NCI-H146 treated with DMSO at 0.1 percent for 48 hours (cell line): ENCODE data around the gene POLG2.
"Not testable (repeated sequence)": the region's sequence is repeated elsewhere in the genome, so short reads cannot be mapped to it uniquely, and the experiment has no call there.

Experiments
- DNase-seq: peaks from one replicate; lab custom pipeline; 2025; ENCODE audit not compliant: unreplicated experiment; lab: John Stamatoyannopoulos, UW

POLG2 gene

DNA sequence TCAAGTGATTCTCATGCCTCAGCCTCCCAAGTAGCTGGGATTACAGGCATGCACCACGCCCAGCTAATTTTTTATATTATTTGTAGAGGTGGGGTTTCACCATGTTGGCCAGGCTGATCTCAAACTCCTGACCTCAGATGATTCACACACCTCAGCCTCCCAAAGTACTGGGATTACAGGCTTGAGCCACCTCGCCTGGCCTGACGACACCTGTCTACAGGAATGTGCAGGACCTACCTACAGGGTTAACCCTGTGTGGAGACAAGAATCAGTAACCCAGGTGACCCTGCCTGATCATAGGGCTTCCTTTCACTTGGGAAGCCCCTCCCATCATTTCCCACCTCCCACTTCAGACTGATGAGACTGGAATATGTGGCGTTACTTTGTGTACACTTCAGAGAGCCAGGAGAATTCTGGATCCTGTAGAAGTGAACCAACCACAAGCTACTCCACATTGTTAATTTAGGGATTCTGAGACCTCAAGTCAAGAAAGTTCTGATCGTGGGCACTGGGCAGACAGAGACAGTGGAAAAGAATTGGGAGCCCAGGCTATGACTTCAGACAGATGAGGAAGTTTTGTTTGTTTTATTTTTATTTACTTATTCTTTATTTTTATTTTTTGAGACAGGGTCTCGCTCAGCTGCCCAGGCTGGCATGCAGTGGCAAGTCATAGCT is 53.6 kb downstream of the POLG2 start:
- DNase-seq, result no peak

DNA sequence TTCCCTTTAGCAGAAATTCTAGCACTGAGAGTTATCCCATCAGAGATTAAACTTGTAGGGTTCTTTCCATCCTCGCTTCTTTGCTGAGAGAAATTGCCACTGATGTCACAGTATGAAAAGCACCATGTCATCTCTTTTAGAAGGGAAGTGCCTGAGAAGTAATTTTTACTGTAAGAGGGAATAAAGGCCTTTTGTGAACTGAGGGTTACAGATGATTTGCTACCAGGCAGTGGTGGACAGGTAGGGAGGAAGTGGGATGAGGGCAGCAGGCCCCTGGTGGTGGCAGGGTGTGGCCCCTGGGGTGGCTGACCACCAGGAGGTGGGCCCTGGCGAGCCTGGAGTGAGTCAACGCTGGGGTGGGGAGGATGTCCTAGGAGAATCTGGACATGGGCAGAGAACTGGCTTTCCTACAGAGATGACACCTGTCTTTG is 54.3 kb downstream of the POLG2 start:
- DNase-seq, result no peak

DNA sequence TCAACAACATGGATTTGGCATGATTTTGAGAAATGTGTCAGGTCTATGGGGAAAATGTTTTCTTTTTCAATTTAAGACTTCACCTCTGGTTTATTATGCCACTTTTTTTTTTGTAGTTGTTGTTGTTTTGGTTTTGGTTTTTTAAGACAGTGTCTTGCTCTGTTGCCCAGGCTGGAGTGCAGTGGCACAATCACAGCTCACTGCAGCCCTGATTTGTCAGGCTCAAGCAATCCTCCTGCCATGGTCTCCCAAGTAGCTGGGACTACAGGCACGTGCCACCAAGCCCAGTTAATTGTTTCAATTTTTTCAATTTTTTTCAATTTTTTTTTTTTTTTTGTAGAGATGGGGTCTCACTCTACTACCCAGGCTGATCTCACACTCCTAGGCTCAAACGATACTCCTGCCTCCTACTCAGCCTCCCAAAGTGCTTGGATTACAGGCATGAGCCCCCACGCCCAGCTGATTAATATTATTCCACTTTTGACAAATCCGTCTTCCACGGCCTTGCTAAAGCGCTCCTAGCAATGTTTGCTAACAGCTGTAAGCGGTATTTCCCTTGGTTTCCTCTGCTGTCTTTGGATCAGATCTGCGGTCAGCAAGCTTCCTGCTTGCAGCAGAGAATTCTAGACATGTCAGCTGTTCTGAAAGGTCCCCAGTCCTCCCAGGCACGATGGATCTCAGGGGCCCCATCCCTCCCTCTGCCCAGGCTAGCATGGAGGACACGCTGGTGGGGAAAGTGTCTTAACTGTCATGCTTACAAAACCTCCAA is 54.9 kb downstream of the POLG2 start:
- no peak for DNase-seq

DNA sequence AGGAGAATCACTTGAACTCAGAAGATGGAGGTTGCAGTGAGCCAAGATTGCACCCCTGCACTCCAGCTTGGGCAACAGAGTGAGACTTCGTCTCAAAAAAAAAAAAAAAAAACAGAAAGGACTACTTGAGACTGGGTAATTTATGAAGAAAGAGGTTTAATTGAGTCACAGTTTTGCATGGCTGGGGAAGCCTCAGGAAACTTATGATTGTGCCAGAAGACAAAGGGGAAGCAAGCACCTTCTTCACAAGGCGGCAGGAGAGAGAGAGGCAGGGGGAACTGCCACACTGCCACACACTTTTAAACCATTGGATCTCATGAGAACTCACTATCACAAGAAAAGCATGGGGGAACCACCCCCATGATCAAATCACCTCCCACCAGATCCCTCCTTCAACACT is 56.9 kb downstream of the POLG2 start:
- DNase-seq, result no peak

DNA sequence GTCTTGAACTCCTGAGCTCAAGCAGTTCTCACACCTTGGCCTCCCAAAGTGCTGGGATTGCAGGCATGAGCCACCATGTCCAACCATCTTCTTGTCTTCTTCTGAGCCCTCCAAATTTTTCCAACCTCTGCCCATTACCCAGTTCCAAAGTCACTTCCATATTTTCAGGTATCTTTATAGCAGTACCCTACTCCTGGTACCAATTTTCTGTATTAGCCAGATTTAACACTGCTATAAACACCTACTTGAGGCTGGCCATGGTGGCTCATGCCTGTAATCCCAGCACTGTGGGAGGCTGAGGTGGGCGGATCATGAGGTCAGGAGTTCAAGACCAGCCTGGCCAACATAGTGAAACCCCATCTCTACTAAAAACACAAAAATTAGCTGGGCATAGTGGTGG is 57.3 kb downstream of the POLG2 start:
- not testable (repeated sequence) for DNase-seq

DNA sequence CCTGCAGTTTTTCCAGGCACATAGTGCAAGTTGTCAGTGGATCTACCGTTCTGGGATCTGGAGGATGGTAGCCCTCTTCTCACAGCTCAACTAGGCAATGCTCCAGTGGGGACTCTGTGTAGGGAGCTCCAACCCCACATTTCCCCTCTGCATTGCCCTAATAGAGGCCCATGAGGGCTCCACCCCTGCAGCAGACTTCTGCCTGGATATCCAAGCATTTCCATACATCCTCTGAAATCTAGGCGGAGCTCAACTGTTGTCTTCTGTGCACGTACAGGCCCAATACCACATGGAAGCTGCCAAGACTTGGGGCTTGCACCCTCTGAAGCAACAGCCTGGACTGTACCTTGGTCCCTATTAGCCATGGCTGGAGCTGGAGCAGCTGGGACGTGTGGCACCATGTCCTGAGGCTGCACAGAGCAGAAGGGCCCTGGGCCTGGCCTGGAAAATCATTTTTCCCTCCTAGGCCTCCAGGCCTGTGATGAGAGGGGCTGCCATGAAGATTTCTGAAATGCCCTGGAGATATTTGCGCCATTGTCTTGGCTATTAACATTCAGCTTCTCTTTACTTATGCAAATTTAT is 58.8 kb downstream of the POLG2 start:
- no peak for DNase-seq

DNA sequence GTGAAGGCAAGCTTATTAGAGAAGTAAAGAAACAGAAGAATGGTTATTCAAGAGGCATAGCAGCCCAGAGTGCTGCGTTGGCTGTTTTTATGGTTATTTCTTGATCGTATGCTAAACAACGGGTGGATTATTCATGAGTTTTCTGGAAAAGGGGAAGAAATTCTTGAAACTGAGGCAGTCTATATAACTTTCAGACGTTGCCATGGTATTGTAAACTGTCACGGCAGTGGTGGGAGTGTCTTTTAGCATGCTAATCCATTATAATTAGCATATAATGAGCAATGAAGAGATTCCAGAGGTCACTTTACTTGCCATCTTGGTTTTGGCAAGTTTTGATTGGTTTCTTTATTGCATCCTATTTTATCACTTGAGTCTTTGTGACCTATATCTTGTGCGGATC is 65.3 kb downstream of the POLG2 start:
- no peak for DNase-seq

DNA sequence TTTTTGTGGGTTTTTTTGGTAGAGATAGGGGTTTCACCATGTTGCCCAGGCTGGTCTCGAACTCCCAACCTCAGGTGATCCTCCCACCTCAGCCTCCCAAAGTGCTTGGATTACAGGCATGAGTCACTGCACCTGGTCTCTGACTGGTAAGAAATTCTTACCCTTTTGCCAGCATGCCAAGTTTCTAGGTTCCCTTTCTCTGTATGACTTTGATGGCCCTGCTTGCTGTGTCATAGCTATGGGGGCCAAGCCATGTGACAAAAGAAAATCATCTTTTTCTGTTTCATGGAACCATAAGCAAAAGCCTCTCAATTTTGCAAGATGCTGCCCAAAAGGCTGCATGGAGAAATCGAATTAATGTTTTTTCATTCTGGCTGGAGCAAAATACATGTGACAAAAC is 66.8 kb downstream of the POLG2 start:
- DNase-seq, result not testable (repeated sequence)

DNA sequence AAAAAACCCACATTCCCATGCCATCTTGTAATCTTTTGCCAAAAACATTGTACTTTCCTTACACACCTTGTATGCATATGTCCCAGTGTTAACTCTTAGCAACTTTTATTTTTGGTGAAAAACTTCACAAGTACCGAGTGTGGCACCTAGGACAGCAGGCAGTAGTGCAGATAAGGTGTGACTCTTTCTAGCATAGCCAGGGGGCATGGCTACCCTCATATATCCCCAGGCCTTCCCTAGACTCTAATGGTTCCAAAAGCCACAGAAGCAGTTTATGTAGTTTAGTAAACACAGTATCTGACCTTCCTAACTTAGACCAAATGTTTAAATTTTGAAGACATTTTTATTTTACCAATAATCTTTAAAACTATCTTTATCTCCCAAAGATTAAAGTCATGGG is 68.4 kb downstream of the POLG2 start:
- no peak for DNase-seq
